H1 (cell line): ENCODE results near the gene CCDC169. TPM values are rescaled to one million over a fixed set of nuclear protein-coding genes. Genes with fewer than 3 reads are reported as not detected.

Experiments used
- ASH2L ChIP-seq: fragments of 200-600, 300-600 bp; sonication (generic); IDR thresholded peaks from one replicate; pipeline ENCODE4 v1.7.1; 2017; ENCODE audit warnings: low read length
- BCL11A ChIP-seq, 2 experiments: IDR thresholded peaks; one replicate each; pipeline ENCODE4 v1.6.1; 2011; ENCODE audit warnings: low read depth in 2 of 2, low read length in 2 of 2, mild to moderate bottlenecking in 2 of 2
- BRCA1 ChIP-seq: IDR thresholded peaks from 2 replicates; pipeline ENCODE4 v1.6.1; 2012; ENCODE audit warnings: low read depth, low read length, improper control_type of control experiment
- CHD2 ChIP-seq: IDR thresholded peaks from 2 replicates; pipeline ENCODE4 v1.6.1; 2012; ENCODE audit warnings: low read length, improper control_type of control experiment
- EZH2 ChIP-seq: fragments of 200-600 bp; sonication (generic); IDR thresholded peaks from 2 replicates; pipeline ENCODE4 v1.7.1; 2012; ENCODE audit warnings: low read depth, mild to moderate bottlenecking, moderate library complexity, low read length, inconsistent platforms; ENCODE audit not compliant: severe bottlenecking
- GABPA ChIP-seq: IDR thresholded peaks from 2 replicates; pipeline ENCODE4 v1.6.1; 2011; ENCODE audit warnings: mild to moderate bottlenecking, low read length, moderate library complexity, borderline replicate concordance; ENCODE audit not compliant: insufficient read depth
- GTF2F1 ChIP-seq: IDR thresholded peaks from 2 replicates; pipeline ENCODE4 v1.6.1; 2012; ENCODE audit warnings: low read depth, low read length, improper control_type of control experiment, borderline replicate concordance
- JUND ChIP-seq: IDR thresholded peaks from 2 replicates; pipeline ENCODE4 v1.6.1; 2011; ENCODE audit warnings: mild to moderate bottlenecking, improper control_type of control experiment, low read length
- KDM4A ChIP-seq: IDR thresholded peaks from one replicate; pipeline ENCODE4 v1.7.1; 2012; ENCODE audit warnings: low read depth, mild to moderate bottlenecking, moderate library complexity, low read length, inconsistent platforms; ENCODE audit not compliant: severe bottlenecking
- KDM5A ChIP-seq: fragments of 200-600 bp; IDR thresholded peaks from 2 replicates; pipeline ENCODE4 v1.7.1; 2012; ENCODE audit warnings: mild to moderate bottlenecking, low read length, inconsistent platforms, mixed read lengths
- polyA plus RNA-seq, 7 experiments: library from polyadenylated mRNA; depleted of rRNA in 3 of 7; stranded (reverse) in 5 of 7; unstranded in 2 of 7; fragments of >200 nt in 5 of 7; fragments of 200-250 nt in 2 of 7; gene quantifications; 1 replicate in 5 of 7; 2 replicates in 1 of 7; 4 replicates in 1 of 7; pipeline versions ENCODE4 v1.2.1 to v1.2.3, GENCODE V29; 2011 to 2013; ENCODE audit warnings: missing spikeins in 2 of 7, mixed read lengths in 2 of 7
- total RNA-seq: library from RNA; stranded (reverse); fragmentation: NEBNext Ultra II Directional; extraction: Animal tissue kit (Norgen Biotek cat#: 25700); gene quantifications from 2 replicates; pipeline ENCODE4 v1.2.1, GENCODE V29; 2021
- TF ChIP-seq, protein P1 (sequence below), 3 experiments: IDR thresholded peaks; 1 replicate in 2 of 3; 2 replicates in 1 of 3; pipeline versions ENCODE4 v1.5.1 to v1.6.1; 2011; ENCODE audit warnings: low read length in 3 of 3, mild to moderate bottlenecking in 3 of 3, inconsistent platforms in 2 of 3, low read depth in 1 of 3, moderate library complexity in 1 of 3; ENCODE audit not compliant: insufficient read depth in 1 of 3; ENCODE audit errors: control extremely low read depth in 1 of 3
- TF ChIP-seq, protein P2 (sequence below): IDR thresholded peaks from 2 replicates; pipeline ENCODE4 v1.6.1; 2012; ENCODE audit warnings: low read length, inconsistent platforms

Gene CCDC169
- total and polyA plus RNA-seq, 2 of the 8 experiments (the other 6 are each of a cell fraction or from before 2014, with no cell fraction given) = 7.2 to 44.0 TPM

DNA sequence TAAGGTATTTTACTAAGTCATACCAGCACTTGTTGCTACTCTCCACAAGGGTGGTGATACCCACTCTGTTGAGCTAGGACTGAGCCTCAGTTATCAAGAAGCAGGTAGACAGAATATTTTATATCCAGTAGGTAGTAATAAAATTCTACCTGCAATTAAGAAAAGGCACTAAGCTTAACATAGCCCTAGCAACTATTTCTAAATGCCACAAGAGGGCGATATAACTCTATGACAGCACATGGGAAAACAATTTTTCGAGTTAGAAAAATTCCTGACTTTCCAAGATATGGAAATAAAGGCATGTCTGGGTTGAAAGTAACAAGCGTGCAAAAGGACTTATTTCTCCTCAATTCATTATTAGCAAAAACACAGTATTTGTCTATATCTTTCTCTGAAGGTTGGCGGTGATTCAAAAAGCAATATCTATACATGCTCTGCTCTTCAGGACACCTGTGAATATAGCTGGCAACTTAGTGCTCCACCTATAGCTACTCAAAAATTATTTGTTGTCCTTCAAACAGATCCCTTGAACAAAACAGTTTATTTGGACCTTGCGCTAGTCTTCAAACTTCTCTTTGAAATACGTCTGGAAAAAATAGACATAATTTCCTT, 14.7 kb downstream of the CCDC169 start (continued):
- TF ChIP-seq GTF2F1 = no peak
- TF ChIP-seq ASH2L = no peak
- TF ChIP-seq BCL11A (IDR thresholded peaks at IDR 0.05; ENCODE audit: low read depth in 2 of 2, low read length in 2 of 2) = no peak
- no peak for TF ChIP-seq GABPA
- TF ChIP-seq, protein P1, sequence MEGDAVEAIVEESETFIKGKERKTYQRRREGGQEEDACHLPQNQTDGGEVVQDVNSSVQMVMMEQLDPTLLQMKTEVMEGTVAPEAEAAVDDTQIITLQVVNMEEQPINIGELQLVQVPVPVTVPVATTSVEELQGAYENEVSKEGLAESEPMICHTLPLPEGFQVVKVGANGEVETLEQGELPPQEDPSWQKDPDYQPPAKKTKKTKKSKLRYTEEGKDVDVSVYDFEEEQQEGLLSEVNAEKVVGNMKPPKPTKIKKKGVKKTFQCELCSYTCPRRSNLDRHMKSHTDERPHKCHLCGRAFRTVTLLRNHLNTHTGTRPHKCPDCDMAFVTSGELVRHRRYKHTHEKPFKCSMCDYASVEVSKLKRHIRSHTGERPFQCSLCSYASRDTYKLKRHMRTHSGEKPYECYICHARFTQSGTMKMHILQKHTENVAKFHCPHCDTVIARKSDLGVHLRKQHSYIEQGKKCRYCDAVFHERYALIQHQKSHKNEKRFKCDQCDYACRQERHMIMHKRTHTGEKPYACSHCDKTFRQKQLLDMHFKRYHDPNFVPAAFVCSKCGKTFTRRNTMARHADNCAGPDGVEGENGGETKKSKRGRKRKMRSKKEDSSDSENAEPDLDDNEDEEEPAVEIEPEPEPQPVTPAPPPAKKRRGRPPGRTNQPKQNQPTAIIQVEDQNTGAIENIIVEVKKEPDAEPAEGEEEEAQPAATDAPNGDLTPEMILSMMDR (IDR thresholded peaks at IDR 0.05; ENCODE audit: control extremely low read depth in 1 of 3, insufficient read depth in 1 of 3, low read depth in 1 of 3, low read length in 3 of 3) = peak in 2 of 3 experiments; percentile 55 to 62; a peak in 2 of 4 replicates
- TF ChIP-seq EZH2 = no peak
- TF ChIP-seq, protein P2, sequence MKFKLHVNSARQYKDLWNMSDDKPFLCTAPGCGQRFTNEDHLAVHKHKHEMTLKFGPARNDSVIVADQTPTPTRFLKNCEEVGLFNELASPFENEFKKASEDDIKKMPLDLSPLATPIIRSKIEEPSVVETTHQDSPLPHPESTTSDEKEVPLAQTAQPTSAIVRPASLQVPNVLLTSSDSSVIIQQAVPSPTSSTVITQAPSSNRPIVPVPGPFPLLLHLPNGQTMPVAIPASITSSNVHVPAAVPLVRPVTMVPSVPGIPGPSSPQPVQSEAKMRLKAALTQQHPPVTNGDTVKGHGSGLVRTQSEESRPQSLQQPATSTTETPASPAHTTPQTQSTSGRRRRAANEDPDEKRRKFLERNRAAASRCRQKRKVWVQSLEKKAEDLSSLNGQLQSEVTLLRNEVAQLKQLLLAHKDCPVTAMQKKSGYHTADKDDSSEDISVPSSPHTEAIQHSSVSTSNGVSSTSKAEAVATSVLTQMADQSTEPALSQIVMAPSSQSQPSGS = no peak
- no peak for TF ChIP-seq CHD2
- no peak for TF ChIP-seq KDM5A
- TF ChIP-seq JUND = no peak
- TF ChIP-seq BRCA1 = no peak
- no peak for TF ChIP-seq KDM4A
